HT1080 (cell line): Measurements from ENCODE around the gene TRPC4AP. TPM values are rescaled to one million over a fixed set of nuclear protein-coding genes. Genes with fewer than 3 reads are reported as not detected.
A peak's percentile ranks its signal among the peaks of the same experiment; 100 is the strongest.
"Not testable (repeated sequence)": the region's sequence is repeated elsewhere in the genome, so short reads cannot be mapped to it uniquely, and the experiment has no call there.

Experiments used
- DNase-seq: peaks from one replicate; pipeline ENCODE4 v3.0.0-alpha.2; 2015; ENCODE audit warnings: low read depth
- polyA plus RNA-seq, 2 experiments: library from polyadenylated mRNA; depleted of rRNA; stranded (reverse); fragments of >200 nt; gene quantifications; 2 replicates each; pipeline ENCODE4 v1.2.3, GENCODE V29; 2015
- total RNA-seq: library from RNA; depleted of rRNA; stranded (reverse); fragments of >200 nt; shearing (Covaris generic); gene quantifications from 2 replicates; pipeline ENCODE4 v1.2.3, GENCODE V29; 2014; rRNA removed

TRPC4AP gene
- total RNA-seq = 35.0 and 46.7 TPM in 2 replicates
- 49.3 and 55.2 TPM in 2 replicates for polyA plus RNA-seq (2015; cell fraction: cytosol; rRNA removed)
- 136 and 139 TPM in 2 replicates for polyA plus RNA-seq (2015; cell fraction: nucleus; rRNA removed)

- peak; percentile 93 for DNase-seq
Measured at GRCh38 chr20:35092524-35093266, at the start of gene TRPC4AP. Gene TRPC4AP (minus strand): TSS chr20:35092807. CDS start chr20:35092781, 26 bp downstream.

GRCh38 chr20:35135867-35136586, 43.4 kb upstream of the TRPC4AP start:
- DNase-seq = peak; percentile 82

GRCh38 chr20:35134880-35135279, 42.3 kb upstream of the TRPC4AP start:
- no peak for DNase-seq

- no peak for DNase-seq
Measured at GRCh38 chr20:35134472-35134871, 41.9 kb upstream of the TRPC4AP start.

GRCh38 chr20:35133735-35134134, 41.1 kb upstream of the TRPC4AP start:
- DNase-seq = no peak

GRCh38 chr20:35133031-35133430, 40.4 kb upstream of the TRPC4AP start:
- DNase-seq = no peak

GRCh38 chr20:35131934-35132333, 39.3 kb upstream of the TRPC4AP start:
- DNase-seq = no peak

- DNase-seq = peak; percentile 75
Measured at GRCh38 chr20:35129647-35130069, 37.1 kb upstream of the TRPC4AP start.

GRCh38 chr20:35125753-35126152, 33.1 kb upstream of the TRPC4AP start:
- DNase-seq = no peak

GRCh38 chr20:35122756-35123405, 30.3 kb upstream of the TRPC4AP start:
- no peak for DNase-seq

- DNase-seq = no peak
Measured at GRCh38 chr20:35121186-35121585, 28.6 kb upstream of the TRPC4AP start.

- peak; percentile 82 for DNase-seq
Measured at GRCh38 chr20:35120012-35120701, 27.6 kb upstream of the TRPC4AP start.

- no peak for DNase-seq
Measured at GRCh38 chr20:35117629-35118028, 25.0 kb upstream of the TRPC4AP start.

- no peak for DNase-seq
Measured at GRCh38 chr20:35117196-35117595, 24.6 kb upstream of the TRPC4AP start.

GRCh38 chr20:35116258-35116657, 23.7 kb upstream of the TRPC4AP start:
- DNase-seq = no peak

GRCh38 chr20:35115606-35116005, 23.0 kb upstream of the TRPC4AP start:
- DNase-seq = no peak

GRCh38 chr20:35112276-35112675, 19.7 kb upstream of the TRPC4AP start:
- DNase-seq = not testable (repeated sequence)

GRCh38 chr20:35111141-35111888, 18.7 kb upstream of the TRPC4AP start:
- DNase-seq = peak; percentile 90

GRCh38 chr20:35108921-35109320, 16.3 kb upstream of the TRPC4AP start:
- DNase-seq = no peak

- DNase-seq = no peak
Measured at GRCh38 chr20:35106827-35107380, 14.3 kb upstream of the TRPC4AP start.
